ENCODE results near the gene TMIGD1. TPM values are rescaled to one million over a fixed set of nuclear protein-coding genes. Genes with fewer than 3 reads are reported as not detected.

The TMIGD1 gene
- total and polyA plus RNA-seq, 2 of the 13 experiments (the other 11 are each of a cell fraction or from before 2014, with no cell fraction given): not detected

- TF ChIP-seq ZNF547 (CRISPR knock-in tag; IDR thresholded peaks at IDR 0.05) (peak; percentile 58; the same call in 1 of the 2 replicates), HMGXB3 (CRISPR knock-in tag; IDR thresholded peaks at IDR 0.05; ENCODE audit: borderline replicate concordance) (no peak), ZMYM4 (CRISPR knock-in tag; IDR thresholded peaks at IDR 0.05) (no peak), KDM5B (CRISPR knock-in tag; IDR thresholded peaks at IDR 0.05; ENCODE audit: borderline replicate concordance) (peak; percentile 78; the same call in 1 of the 2 replicates), FOXP4 (CRISPR knock-in tag; IDR thresholded peaks at IDR 0.05) (0 out of 2 replicates have a peak, but pooled peaks have one; percentile 30), ZNF136 (CRISPR knock-in tag; IDR thresholded peaks at IDR 0.05; ENCODE audit: low read depth) (no peak), TCF7L2 (IDR thresholded peaks at IDR 0.05; ENCODE audit: low read depth, low read length) (no peak), ZNF546 (CRISPR knock-in tag; conservative IDR thresholded peaks at IDR 0.05) (peak; percentile 41; the same call in 1 of the 2 replicates), ZFP37 (CRISPR knock-in tag; IDR thresholded peaks at IDR 0.05; ENCODE audit: borderline replicate concordance) (peak; percentile 82; the same call in 1 of the 2 replicates), POGK (CRISPR knock-in tag; conservative IDR thresholded peaks at IDR 0.05) (0 out of 2 replicates have a peak, but pooled peaks have one; percentile 5), ZNF281 (CRISPR knock-in tag; IDR thresholded peaks at IDR 0.05; ENCODE audit: borderline replicate concordance) (peak; percentile 18; the same call in 1 of the 2 replicates), ONECUT2 (CRISPR knock-in tag; IDR thresholded peaks at IDR 0.05) (peak; percentile 25; the same call in 1 of the 2 replicates), KMT2B (CRISPR knock-in tag; IDR thresholded peaks at IDR 0.05) (peak; percentile 78; the same call in 1 of the 2 replicates), ATF5 (CRISPR knock-in tag; IDR thresholded peaks at IDR 0.05; ENCODE audit: low read depth) (peak; percentile 73; the same call in 1 of the 2 replicates), ZNF224 (CRISPR knock-in tag; IDR thresholded peaks at IDR 0.05) (0 out of 2 replicates have a peak, but pooled peaks have one; percentile 26), KLF15 (CRISPR knock-in tag; IDR thresholded peaks at IDR 0.05; ENCODE audit: borderline replicate concordance) (0 out of 2 replicates have a peak, but pooled peaks have one; percentile 77)
Observed at GRCh38 chr17:30378241-30378824, 44.5 kb upstream of the TMIGD1 start (continued).
